Endodermal cell (in vitro differentiated cells): Measurements from ENCODE around the gene PLAGL1. TPM values are rescaled to one million over a fixed set of nuclear protein-coding genes. Genes with fewer than 3 reads are reported as not detected.

Experiments used
- DNase-seq: peaks from one replicate; pipeline ENCODE4 v3.0.0-alpha.2; 2017
- H3K27ac ChIP-seq: 2 replicates; pipeline ENCODE4 v1.5.1; 2013; ENCODE audit warnings: mild to moderate bottlenecking, low read depth, low read length, moderate library complexity
- H3K27me3 ChIP-seq: 2 replicates; pipeline ENCODE4 v1.6.1; 2013; ENCODE audit warnings: mild to moderate bottlenecking, low read length, moderate library complexity; ENCODE audit not compliant: insufficient read depth, control insufficient read depth, poor library complexity, severe bottlenecking
- H3K36me3 ChIP-seq: 2 replicates; pipeline ENCODE4 v1.7.0; 2013; ENCODE audit warnings: mild to moderate bottlenecking, low read length, moderate library complexity; ENCODE audit not compliant: control insufficient read depth, insufficient read depth
- H3K4me1 ChIP-seq: one replicate; pipeline ENCODE4 v1.7.0; 2013; ENCODE audit warnings: low read length; ENCODE audit not compliant: control insufficient read depth, insufficient read depth
- H3K4me3 ChIP-seq: 2 replicates; pipeline ENCODE4 v1.5.1; 2013; ENCODE audit warnings: mild to moderate bottlenecking, low read length, moderate library complexity
- H3K9ac ChIP-seq: 2 replicates; pipeline ENCODE4 v1.6.1; 2013; ENCODE audit warnings: mild to moderate bottlenecking, low read length, moderate library complexity; ENCODE audit not compliant: poor library complexity, severe bottlenecking; ENCODE audit errors: extremely low read depth
- H3K9me3 ChIP-seq: 2 replicates; pipeline ENCODE4 v1.6.1; 2013; ENCODE audit warnings: mild to moderate bottlenecking, low read length, moderate library complexity; ENCODE audit not compliant: control insufficient read depth
- H3K27ac Mint-ChIP-seq: 2 replicates; pipeline ENCODE4 v1.8.0; 2020; ENCODE audit warnings: mixed read lengths
- H3K27me3 Mint-ChIP-seq: 2 replicates; pipeline ENCODE4 v1.8.0; 2021; ENCODE audit warnings: mild to moderate bottlenecking, mixed read lengths; ENCODE audit not compliant: insufficient read depth
- H3K36me3 Mint-ChIP-seq: 2 replicates; pipeline ENCODE4 v1.8.0; 2020; ENCODE audit warnings: low read depth, mixed read lengths
- H3K4me1 Mint-ChIP-seq: 2 replicates; pipeline ENCODE4 v1.8.0; 2020; ENCODE audit warnings: mixed read lengths
- H3K4me3 Mint-ChIP-seq: 2 replicates; pipeline ENCODE4 v1.8.0; 2020; ENCODE audit warnings: mild to moderate bottlenecking, moderate library complexity, mixed read lengths
- H3K9me3 Mint-ChIP-seq: 2 replicates; pipeline ENCODE4 v1.8.0; 2020; ENCODE audit warnings: mild to moderate bottlenecking, mixed read lengths
- CTCF ChIP-seq: fragments of 200-600 bp; sonication (generic); conservative IDR thresholded peaks from 2 replicates; pipeline ENCODE4 v1.5.0; 2021; ENCODE audit warnings: antibody characterized with exemption, mild to moderate bottlenecking
- WGBS, 2 experiments: methylation state at CpG; one replicate each; pipeline versions ENCODE4 v1.1.5 to v1.1.7; 2013; ENCODE audit warnings: missing lambda C conversion rate in 2 of 2, mixed read lengths in 1 of 2; ENCODE audit not compliant: insufficient coverage in 1 of 2, insufficient read length in 1 of 2; 5-methylcytosine and 5-hydroxymethylcytosine counted together
- total RNA-seq, 2 donors: library from RNA; stranded (reverse); fragmentation: NEBNext Ultra II Directional in 1 of 2; extraction: Animal tissue kit (Norgen Biotek cat#: 25700) in 1 of 2; gene quantifications; 2 replicates in 1 of 2; 3 replicates in 1 of 2; pipeline ENCODE4 v1.2.1, GENCODE V29; 2021

Gene PLAGL1
- total RNA-seq, 2 donors from 2014 or later: 1.4 to 1.6 TPM

- Mint-ChIP-seq H3K4me1 (no peaks in the 10 kb centered on the region), H3K27me3 (peaks cover 17% of the 10 kb centered on the region), H3K9me3 (peaks cover 2% of the 10 kb centered on the region), H3K27ac (no peak overlapping the region), H3K4me3 (no peak overlapping the region), H3K36me3 (no peaks in the 10 kb centered on the region)
- Histone ChIP-seq H3K36me3 (no peaks in the 10 kb centered on the region), H3K27ac (no peak overlapping the region), H3K27me3 (no peaks in the 10 kb centered on the region), H3K9me3 (no peaks in the 10 kb centered on the region), H3K4me3 (no peak overlapping the region), H3K9ac (no peak overlapping the region), H3K4me1 (no peaks in the 10 kb centered on the region)
- DNase-seq: no peak
- TF ChIP-seq CTCF: no peak
- WGBS, 2 experiments: 75 to 100% methylated on average over 1 to 4 of the region's 4 CpGs
These were observed 26.0 kb upstream of the PLAGL1 start for GRCh38 chr6:144033816-144034735.

- H3K27ac Mint-ChIP-seq: no peak overlapping the region
- Histone ChIP-seq H3K9ac (no peak overlapping the region), H3K36me3 (no peaks in the 10 kb centered on the region), H3K27me3 (no peaks in the 10 kb centered on the region), H3K27ac (no peak overlapping the region), H3K4me1 (no peaks in the 10 kb centered on the region), H3K9me3 (no peaks in the 10 kb centered on the region), H3K4me3 (no peak overlapping the region)
- 98 to 100% methylated on average over 1 to 3 of the region's 3 CpGs for WGBS, 2 experiments
- TF ChIP-seq CTCF: no peak
- H3K4me3 Mint-ChIP-seq: no peak overlapping the region
- no peak for DNase-seq
- no peaks in the 10 kb centered on the region for H3K36me3 Mint-ChIP-seq
- peaks cover 2% of the 10 kb centered on the region for H3K9me3 Mint-ChIP-seq
- no peaks in the 10 kb centered on the region for H3K4me1 Mint-ChIP-seq
- peaks cover 35% of the 10 kb centered on the region for H3K27me3 Mint-ChIP-seq
These were observed 21.4 kb upstream of the PLAGL1 start for GRCh38 chr6:144029452-144029851.

- Histone ChIP-seq H3K9ac (no peak overlapping the region), H3K27me3 (no peaks in the 10 kb centered on the region), H3K4me1 (no peaks in the 10 kb centered on the region), H3K27ac (no peak overlapping the region), H3K4me3 (no peak overlapping the region), H3K9me3 (no peaks in the 10 kb centered on the region), H3K36me3 (no peaks in the 10 kb centered on the region)
- Mint-ChIP-seq H3K27me3 (peaks cover 30% of the 10 kb centered on the region), H3K9me3 (peaks cover 2% of the 10 kb centered on the region), H3K36me3 (no peaks in the 10 kb centered on the region), H3K4me3 (no peak overlapping the region), H3K4me1 (no peaks in the 10 kb centered on the region), H3K27ac (no peak overlapping the region)
- no peak for TF ChIP-seq CTCF
- no peak for DNase-seq
These were observed 20.0 kb upstream of the PLAGL1 start for GRCh38 chr6:144027932-144028587.
